Nephron progenitor cell (in vitro differentiated cells): ENCODE results near the gene PAEP.

Experiments
- DNase-seq: peaks from one replicate; pipeline ENCODE4 v3.0.0; 2021
- H3K27ac Mint-ChIP-seq: 2 replicates; pipeline ENCODE4 v1.8.0; 2021; ENCODE audit warnings: mild to moderate bottlenecking, moderate library complexity, mixed read lengths
- H3K27me3 Mint-ChIP-seq: 2 replicates; pipeline ENCODE4 v1.8.0; 2021; ENCODE audit warnings: mild to moderate bottlenecking, low read depth, mixed read lengths; ENCODE audit not compliant: poor library complexity
- H3K36me3 Mint-ChIP-seq: 2 replicates; pipeline ENCODE4 v1.8.0; 2021; ENCODE audit warnings: low read depth, mixed read lengths
- H3K4me1 Mint-ChIP-seq: 2 replicates; pipeline ENCODE4 v1.8.0; 2021; ENCODE audit warnings: mixed read lengths
- H3K4me3 Mint-ChIP-seq: 2 replicates; pipeline ENCODE4 v1.8.0; 2021; ENCODE audit warnings: mild to moderate bottlenecking, moderate library complexity, mixed read lengths
- H3K9me3 Mint-ChIP-seq: 2 replicates; pipeline ENCODE4 v1.8.0; 2021; ENCODE audit warnings: mild to moderate bottlenecking, moderate library complexity, mixed read lengths
- TF ChIP-seq, protein P1 (sequence below): fragments of 200-600 bp; sonication (generic); IDR thresholded peaks from 2 replicates; pipeline ENCODE4 v1.5.0; 2021; ENCODE audit warnings: antibody characterized with exemption

Gene PAEP

DNA sequence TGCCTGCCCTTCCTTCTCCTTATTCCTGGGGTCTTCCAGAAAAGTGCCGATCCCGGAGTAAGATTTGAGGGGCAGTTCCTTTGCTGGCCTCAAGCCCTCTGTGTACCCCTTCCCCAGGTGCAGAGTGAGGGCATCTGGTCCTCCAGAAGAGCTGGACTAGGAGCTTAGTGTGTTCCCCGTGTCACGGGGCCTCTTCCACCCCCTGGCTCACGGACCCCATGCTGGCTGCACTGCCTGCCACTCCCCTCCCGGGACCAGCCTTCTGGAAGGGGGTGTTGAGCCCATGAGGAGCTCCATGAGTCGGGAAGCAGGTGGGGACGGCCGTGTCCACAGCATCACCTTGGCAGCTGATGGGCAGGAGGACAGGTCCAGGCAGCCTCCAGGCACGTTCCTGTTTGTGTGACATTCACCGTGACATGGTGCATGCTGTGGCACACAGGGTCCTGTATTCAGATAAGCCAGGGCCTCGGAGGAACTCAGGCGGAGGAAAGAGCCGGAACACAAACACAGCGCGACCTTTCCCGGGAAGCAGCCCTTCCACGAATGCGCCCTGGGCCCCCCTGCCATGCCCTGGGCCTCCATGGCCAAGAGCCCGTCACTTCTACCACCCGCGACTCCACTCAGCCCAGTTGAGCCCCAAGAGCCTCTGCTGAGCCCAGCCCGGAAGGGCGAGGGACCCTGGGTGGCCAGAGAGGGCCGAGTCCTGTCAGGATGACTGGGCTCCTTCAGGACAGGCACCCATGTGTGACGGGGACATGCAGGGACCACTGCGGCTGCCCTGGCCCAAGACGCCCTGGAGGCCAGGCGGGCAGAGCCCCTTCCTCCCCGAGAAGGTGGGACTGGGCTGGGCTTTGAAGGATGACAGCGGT is 46.2 kb upstream of the PAEP start:
- TF ChIP-seq, protein P1, sequence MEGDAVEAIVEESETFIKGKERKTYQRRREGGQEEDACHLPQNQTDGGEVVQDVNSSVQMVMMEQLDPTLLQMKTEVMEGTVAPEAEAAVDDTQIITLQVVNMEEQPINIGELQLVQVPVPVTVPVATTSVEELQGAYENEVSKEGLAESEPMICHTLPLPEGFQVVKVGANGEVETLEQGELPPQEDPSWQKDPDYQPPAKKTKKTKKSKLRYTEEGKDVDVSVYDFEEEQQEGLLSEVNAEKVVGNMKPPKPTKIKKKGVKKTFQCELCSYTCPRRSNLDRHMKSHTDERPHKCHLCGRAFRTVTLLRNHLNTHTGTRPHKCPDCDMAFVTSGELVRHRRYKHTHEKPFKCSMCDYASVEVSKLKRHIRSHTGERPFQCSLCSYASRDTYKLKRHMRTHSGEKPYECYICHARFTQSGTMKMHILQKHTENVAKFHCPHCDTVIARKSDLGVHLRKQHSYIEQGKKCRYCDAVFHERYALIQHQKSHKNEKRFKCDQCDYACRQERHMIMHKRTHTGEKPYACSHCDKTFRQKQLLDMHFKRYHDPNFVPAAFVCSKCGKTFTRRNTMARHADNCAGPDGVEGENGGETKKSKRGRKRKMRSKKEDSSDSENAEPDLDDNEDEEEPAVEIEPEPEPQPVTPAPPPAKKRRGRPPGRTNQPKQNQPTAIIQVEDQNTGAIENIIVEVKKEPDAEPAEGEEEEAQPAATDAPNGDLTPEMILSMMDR, result no peak
- peaks cover 14% of the 10 kb centered on the region for H3K27me3 Mint-ChIP-seq
- no peaks in the 10 kb centered on the region for H3K36me3 Mint-ChIP-seq
- peaks cover 15% of the 10 kb centered on the region for H3K9me3 Mint-ChIP-seq
- no peak for DNase-seq
- H3K27ac Mint-ChIP-seq, result no peak overlapping the region
- peaks cover 44% of the 10 kb centered on the region for H3K4me1 Mint-ChIP-seq
- no peak overlapping the region for H3K4me3 Mint-ChIP-seq

DNA sequence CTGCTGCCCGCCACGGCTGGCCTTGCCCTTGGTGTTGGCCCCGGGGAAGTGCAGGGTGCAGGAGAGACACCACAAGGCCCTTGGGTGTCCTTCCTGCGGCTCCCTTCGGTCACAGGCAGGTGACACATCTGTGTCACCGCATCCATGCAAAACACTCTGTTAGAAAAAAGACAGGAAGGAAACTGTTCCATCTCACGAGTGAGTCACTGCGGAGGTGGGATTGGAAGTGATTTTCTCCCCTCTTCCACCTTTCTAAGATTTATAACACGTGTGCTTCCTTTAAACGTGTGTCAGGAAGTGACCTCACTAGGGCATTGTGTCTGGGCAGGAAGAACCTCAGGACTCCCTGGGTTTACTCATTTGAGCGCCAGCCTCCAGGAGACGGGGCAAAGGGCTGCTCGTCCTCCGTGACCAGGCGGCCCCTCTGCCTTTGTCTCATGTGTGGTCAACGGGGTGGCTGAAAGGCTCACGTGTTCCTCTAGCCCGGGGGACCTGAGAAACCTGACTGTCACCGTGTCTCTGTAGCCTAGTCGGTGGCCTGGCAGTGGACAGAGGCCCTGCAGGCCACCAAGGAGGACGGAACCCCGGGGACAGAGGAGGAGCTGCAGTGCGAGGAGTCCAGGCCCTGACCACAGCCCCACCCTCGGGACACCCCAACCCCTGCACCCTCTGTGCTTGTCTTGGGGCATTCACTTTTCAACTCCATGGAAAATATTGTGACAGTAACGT is 45.3 kb upstream of the PAEP start:
- Mint-ChIP-seq H3K9me3 (peaks cover 10% of the 10 kb centered on the region), H3K36me3 (no peaks in the 10 kb centered on the region), H3K4me1 (peaks cover 44% of the 10 kb centered on the region), H3K4me3 (no peak overlapping the region), H3K27me3 (peaks cover 18% of the 10 kb centered on the region), H3K27ac (no peak overlapping the region)
- no peak for DNase-seq
- TF ChIP-seq, protein P1, result no peak

DNA sequence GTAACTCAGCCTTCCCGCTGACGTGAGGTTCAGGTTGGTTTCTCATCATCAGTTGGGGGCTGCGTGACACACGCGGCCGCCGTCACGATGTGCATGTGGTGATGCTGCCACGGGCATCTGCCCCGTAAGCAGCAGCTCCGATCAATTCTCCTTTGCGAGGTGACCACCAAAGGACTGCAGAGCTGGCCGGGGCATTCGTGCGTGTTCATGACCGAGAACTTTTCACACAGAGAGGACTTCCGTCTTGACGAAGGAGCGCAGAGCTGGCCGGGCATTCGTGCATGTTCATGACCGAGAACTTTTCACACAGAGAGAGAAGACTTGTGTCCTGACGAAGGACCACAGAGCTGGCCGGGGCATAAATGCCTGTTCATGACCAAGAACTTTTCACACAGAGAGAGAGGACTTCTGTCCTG is 44.1 kb upstream of the PAEP start:
- Mint-ChIP-seq H3K4me3 (no peak overlapping the region), H3K4me1 (peaks cover 43% of the 10 kb centered on the region), H3K27ac (peak overlapping the region; percentile 57), H3K27me3 (peaks cover 18% of the 10 kb centered on the region), H3K9me3 (peaks cover 10% of the 10 kb centered on the region), H3K36me3 (no peaks in the 10 kb centered on the region)
- DNase-seq, result no peak
- TF ChIP-seq, protein P1, result no peak

DNA sequence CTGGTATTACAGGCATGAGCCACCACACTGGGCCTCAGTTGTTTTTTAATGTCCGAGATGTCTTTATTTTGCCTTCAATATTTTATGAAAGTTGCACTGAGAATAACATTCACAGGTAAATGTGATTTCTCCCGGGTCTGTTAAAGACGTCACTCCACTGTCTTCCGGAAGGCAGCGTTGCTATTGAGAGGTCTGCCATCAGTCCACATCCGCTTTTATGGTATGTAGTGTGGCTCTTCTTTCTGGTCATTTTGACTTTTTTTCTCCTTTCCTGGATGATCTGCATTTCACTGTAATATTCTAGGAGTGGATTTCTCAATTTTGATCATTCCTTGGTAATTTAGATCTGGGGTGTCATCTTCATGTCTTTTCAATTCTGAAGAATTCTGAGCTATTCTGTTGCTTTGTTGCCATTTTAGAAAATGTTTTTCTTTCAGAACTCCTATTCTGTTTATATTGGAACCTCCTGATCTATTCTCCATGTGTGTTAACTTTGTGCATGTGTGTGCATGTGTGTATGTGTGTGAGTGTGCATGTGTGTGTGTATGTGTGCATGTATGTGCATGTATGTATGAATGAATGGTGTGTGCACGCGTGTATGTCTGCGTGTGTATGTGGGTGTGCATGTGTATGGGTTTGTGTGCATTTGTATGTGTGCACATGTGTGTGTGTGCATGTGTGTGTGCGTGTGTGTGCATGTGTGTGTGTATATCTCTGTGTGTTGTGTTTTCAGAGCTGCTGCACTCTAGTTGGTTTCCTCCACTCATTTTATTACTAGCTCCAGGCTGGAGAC is 42.2 kb upstream of the PAEP start:
- H3K4me1 Mint-ChIP-seq, result peaks cover 49% of the 10 kb centered on the region
- peaks cover 8% of the 10 kb centered on the region for H3K27me3 Mint-ChIP-seq
- DNase-seq, result no peak
- H3K9me3 Mint-ChIP-seq, result peaks cover 10% of the 10 kb centered on the region
- H3K4me3 Mint-ChIP-seq, result no peak overlapping the region
- H3K36me3 Mint-ChIP-seq, result no peaks in the 10 kb centered on the region
- TF ChIP-seq, protein P1, result no peak
- H3K27ac Mint-ChIP-seq, result no peak overlapping the region

DNA sequence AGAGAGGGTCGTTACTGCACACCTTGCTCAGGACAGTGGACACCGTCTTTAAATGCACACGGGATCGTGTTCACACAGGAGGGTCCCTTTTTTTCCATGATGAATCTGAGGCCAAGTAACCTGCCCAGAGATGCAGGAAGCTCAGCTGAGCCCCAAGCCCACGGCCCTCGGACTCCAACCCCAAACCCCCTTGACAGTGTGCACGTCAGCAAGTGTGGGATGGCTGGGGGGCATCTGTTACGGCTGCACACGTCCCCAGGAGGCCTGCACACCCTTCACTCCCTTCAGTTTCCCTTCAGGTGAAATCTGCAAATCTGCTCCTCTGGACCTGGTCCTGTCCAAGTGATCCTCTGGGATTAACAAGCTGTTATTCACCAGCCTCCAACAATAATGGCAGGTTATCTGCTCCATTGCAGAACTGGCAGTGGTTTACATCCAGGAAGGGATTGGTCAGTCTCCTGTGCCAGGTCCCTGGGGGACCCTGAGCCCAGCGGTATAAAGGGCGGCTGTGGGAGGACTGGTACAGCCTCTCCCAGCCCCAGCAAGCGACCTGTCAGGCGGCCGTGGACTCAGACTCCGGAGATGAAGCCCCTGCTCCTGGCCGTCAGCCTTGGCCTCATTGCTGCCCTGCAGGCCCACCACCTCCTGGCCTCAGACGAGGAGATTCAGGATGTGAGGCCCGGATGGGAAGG is 40.5 kb upstream of the PAEP start, which contains the start of gene LCN1:
Gene LCN1, plus strand, starts transcription at position 525 of the 692 bp plus-strand sequence. Its CDS starts 58 bp downstream, at position 583.
- Mint-ChIP-seq H3K36me3 (no peaks in the 10 kb centered on the region), H3K4me3 (no peak within 1 kb of the TSS), H3K4me1 (peaks cover 55% of the 10 kb centered on the region), H3K9me3 (peaks cover 10% of the 10 kb centered on the region), H3K27ac (peak within 1 kb of the TSS; percentile 17), H3K27me3 (peaks cover 5% of the 10 kb centered on the region)
- TF ChIP-seq, protein P1, result no peak
- no peak for DNase-seq
